Upper lobe of left lung (tissue), 4 donors: ENCODE data around the gene CCNK.

ENCODE experiments used
- CTCF ChIP-seq, 6 experiments: fragments of 450-650 bp in 4 of 6; fragments of 200-600 bp in 2 of 6; sonication (generic) in 2 of 6; IDR thresholded peaks; one replicate each; pipeline ENCODE4 v1.5.1; 2016 to 2019; ENCODE audit warnings: antibody characterized with exemption in 6 of 6
- EP300 ChIP-seq, 4 donors: sonication (generic); formaldehyde crosslinking; IDR thresholded peaks; one replicate each; pipeline ENCODE4 v1.5.1; 2017; ENCODE audit warnings: antibody characterized with exemption in 4 of 4, control low read depth in 2 of 4

GRCh38 chr14:99524804-99525698 lies 43.8 kb downstream of the CCNK start:
- no peak for TF ChIP-seq EP300 (IDR thresholded peaks at IDR 0.05)
- TF ChIP-seq CTCF (IDR thresholded peaks at IDR 0.05): peak in 2 of 6 experiments; percentile 13 to 32
